Spleen (tissue), 7 donors: ENCODE results near the gene NDRG3.

ENCODE experiments used
- POLR2AphosphoS5 ChIP-seq, 3 donors: sonication (generic); formaldehyde crosslinking; IDR thresholded peaks; one replicate each; pipeline ENCODE4 v1.5.1; 2017; ENCODE audit warnings: antibody characterized with exemption in 3 of 3
- TF ChIP-seq, protein P1 (sequence below), 11 experiments: fragments of 200-600 bp in 7 of 11; fragments of 450-650 bp in 4 of 11; sonication (generic) in 4 of 11; IDR thresholded peaks in 8 of 11; conservative IDR thresholded peaks in 3 of 11; 1 replicate in 7 of 11; 2 replicates in 4 of 11; pipeline versions ENCODE4 v1.4.0 to v1.8.0; 2016 to 2021; ENCODE audit warnings: antibody characterized with exemption in 11 of 11, inconsistent platforms in 4 of 11, mild to moderate bottlenecking in 1 of 11
- donor health status: DM: no; HTN: no; CAD: no; lungs with moderate emphysema.
- donor health status: DM: no; HTN: no; CAD: no.
- donor health status: DM: no; HTN: no; CAD: no.

DNA sequence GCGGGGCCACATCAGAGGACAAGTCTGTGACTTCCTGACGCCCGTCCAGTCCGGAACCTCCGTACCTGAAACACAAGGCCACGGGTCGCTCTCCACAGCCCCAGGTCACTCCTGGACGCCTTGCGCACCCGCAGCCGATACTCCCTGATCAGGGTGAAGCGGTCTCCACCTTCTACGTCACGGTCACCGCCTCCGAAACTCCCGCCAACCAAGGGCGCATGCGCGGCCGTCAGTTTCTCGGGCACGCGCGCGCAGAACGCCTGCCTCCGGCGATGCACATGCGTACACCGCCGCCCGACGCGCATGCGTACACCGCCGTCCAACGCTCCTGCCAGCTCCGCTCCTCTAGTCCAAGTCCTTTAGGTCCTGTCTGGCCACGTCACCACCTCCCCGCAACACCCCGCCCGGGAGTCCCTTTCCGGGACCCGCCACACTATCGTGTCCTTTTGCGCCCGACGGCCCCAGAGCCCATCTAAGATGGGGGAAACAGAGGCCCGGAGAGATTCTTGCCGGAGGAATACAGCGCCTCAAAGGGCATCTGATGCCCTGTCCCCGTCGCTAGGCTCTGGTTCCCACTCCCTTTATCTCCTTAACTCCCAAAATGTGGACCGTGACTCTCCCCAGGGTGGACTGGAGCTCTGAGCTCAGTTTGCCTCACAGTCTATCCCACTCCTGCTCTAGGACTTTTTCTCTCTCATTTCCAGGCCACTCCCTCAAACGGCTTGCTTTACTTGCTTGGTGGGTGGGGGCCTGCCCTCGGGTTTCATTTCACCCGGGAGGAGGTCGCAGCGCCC, 27.9 kb upstream of the NDRG3 start, which contains the start of gene DSN1:
- TF ChIP-seq, protein P1, sequence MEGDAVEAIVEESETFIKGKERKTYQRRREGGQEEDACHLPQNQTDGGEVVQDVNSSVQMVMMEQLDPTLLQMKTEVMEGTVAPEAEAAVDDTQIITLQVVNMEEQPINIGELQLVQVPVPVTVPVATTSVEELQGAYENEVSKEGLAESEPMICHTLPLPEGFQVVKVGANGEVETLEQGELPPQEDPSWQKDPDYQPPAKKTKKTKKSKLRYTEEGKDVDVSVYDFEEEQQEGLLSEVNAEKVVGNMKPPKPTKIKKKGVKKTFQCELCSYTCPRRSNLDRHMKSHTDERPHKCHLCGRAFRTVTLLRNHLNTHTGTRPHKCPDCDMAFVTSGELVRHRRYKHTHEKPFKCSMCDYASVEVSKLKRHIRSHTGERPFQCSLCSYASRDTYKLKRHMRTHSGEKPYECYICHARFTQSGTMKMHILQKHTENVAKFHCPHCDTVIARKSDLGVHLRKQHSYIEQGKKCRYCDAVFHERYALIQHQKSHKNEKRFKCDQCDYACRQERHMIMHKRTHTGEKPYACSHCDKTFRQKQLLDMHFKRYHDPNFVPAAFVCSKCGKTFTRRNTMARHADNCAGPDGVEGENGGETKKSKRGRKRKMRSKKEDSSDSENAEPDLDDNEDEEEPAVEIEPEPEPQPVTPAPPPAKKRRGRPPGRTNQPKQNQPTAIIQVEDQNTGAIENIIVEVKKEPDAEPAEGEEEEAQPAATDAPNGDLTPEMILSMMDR (IDR thresholded peaks at IDR 0.05 in 8 of 11, conservative IDR thresholded peaks at IDR 0.05 in 3 of 11): peak in 1 of 11 experiments; percentile 61
- TF ChIP-seq POLR2AphosphoS5 (IDR thresholded peaks at IDR 0.05): peak; percentile 95
